IMR-90 (cell line): ENCODE data around the gene NEK2. TPM values are rescaled to one million over a fixed set of nuclear protein-coding genes. Genes with fewer than 3 reads are reported as not detected.

ENCODE experiments used
- ATAC-seq: fragments of 200-7000 bp; cut with Tn5 transposase; 2 replicates; pipeline ENCODE4 v1.9.1; 2020; ENCODE audit warnings: low read depth, mild to moderate bottlenecking, moderate library complexity
- BruUV-seq: library from RNA; stranded (reverse); fragments of 400-500 nt; replicated peaks from 2 replicates; lab custom pipeline; 2021; lab: Mats Ljungman, UMichigan
- CTCF ChIA-PET: fragments of 300-600 bp; formaldehyde crosslinking; extraction: SDS; loops from one replicate; lab custom pipeline; 2021; ENCODE audit warnings: antibody characterized with exemption; lab: Yijun Ruan, JAX
- POLR2A ChIA-PET: fragments of 300-600 bp; sonication (Branson Sonifier 250); formaldehyde crosslinking; loops from one replicate; lab custom pipeline; 2022; ENCODE audit warnings: antibody characterized with exemption; ENCODE audit not compliant: unreplicated experiment; lab: Charles Lee
- DNase-seq: peaks from one replicate; pipeline ENCODE4 v3.0.0; 2013
- H2AFZ ChIP-seq: replicated peaks from 2 replicates; pipeline ENCODE3; 2013; ENCODE audit warnings: low read length, mild to moderate bottlenecking; ENCODE audit not compliant: poor library complexity
- H2AK5ac ChIP-seq: 2 replicates; pipeline ENCODE4 v1.6.1; 2013; ENCODE audit warnings: low read depth, low read length, inconsistent platforms
- H2AK9ac ChIP-seq: replicated peaks from 2 replicates; pipeline ENCODE3; 2013; ENCODE audit warnings: mild to moderate bottlenecking, low read depth, low read length, moderate library complexity; ENCODE audit not compliant: poor library complexity
- H2BK120ac ChIP-seq: 2 replicates; pipeline ENCODE4 v1.6.1; 2013; ENCODE audit warnings: low read depth, low read length, inconsistent platforms
- H2BK15ac ChIP-seq: 3 replicates; pipeline ENCODE4 v1.6.1; 2013; ENCODE audit warnings: low read depth, low read length, inconsistent platforms
- H2BK20ac ChIP-seq: 2 replicates; pipeline ENCODE4 v1.6.1; 2013; ENCODE audit warnings: low read depth, mild to moderate bottlenecking, inconsistent platforms, low read length, moderate library complexity
- H2BK5ac ChIP-seq: 2 replicates; pipeline ENCODE4 v1.6.1; 2013; ENCODE audit warnings: mild to moderate bottlenecking, low read depth, low read length, inconsistent platforms; ENCODE audit not compliant: poor library complexity, severe bottlenecking
- H3K14ac ChIP-seq: replicated peaks from 2 replicates; pipeline ENCODE4 v1.6.1; 2013; ENCODE audit warnings: low read depth, low read length, inconsistent platforms
- H3K18ac ChIP-seq: 2 replicates; pipeline ENCODE4 v1.6.1; 2013; ENCODE audit warnings: low read depth, low read length, control low read depth
- H3K23ac ChIP-seq: 2 replicates; pipeline ENCODE4 v1.6.1; 2013; ENCODE audit warnings: low read depth, low read length, inconsistent platforms
- H3K27ac ChIP-seq: 2 replicates; pipeline ENCODE4 v1.5.1; 2013; ENCODE audit warnings: mild to moderate bottlenecking, control low read depth, low read length; ENCODE audit not compliant: insufficient read depth
- H3K27me3 ChIP-seq: 2 replicates; pipeline ENCODE4 v1.6.1; 2013; ENCODE audit warnings: low read length; ENCODE audit not compliant: control insufficient read depth, insufficient read depth
- H3K36me3 ChIP-seq: 2 replicates; pipeline ENCODE4 v1.6.1; 2013; ENCODE audit warnings: low read length, mixed read lengths; ENCODE audit not compliant: control insufficient read depth, insufficient read depth
- H3K4ac ChIP-seq: 2 replicates; pipeline ENCODE4 v1.6.1; 2013; ENCODE audit warnings: low read depth, low read length, inconsistent platforms
- H3K4me1 ChIP-seq: 2 replicates; pipeline ENCODE4 v1.6.1; 2013; ENCODE audit warnings: low read length, mixed read lengths; ENCODE audit not compliant: control insufficient read depth, insufficient read depth
- H3K4me2 ChIP-seq: 2 replicates; pipeline ENCODE4 v1.6.1; 2013; ENCODE audit warnings: low read depth, mild to moderate bottlenecking, control low read depth, low read length, moderate library complexity
- H3K4me3 ChIP-seq: 2 replicates; pipeline ENCODE4 v1.5.1; 2013; ENCODE audit warnings: low read depth, mild to moderate bottlenecking, control low read depth, low read length, moderate library complexity; ENCODE audit not compliant: insufficient read depth
- H3K56ac ChIP-seq: 2 replicates; pipeline ENCODE4 v1.6.1; 2013; ENCODE audit warnings: low read length, inconsistent platforms; ENCODE audit not compliant: insufficient read depth; ENCODE audit errors: extremely low read depth
- H3K79me1 ChIP-seq, 2 experiments: 2 replicates each; pipeline ENCODE4 v1.6.1; 2013; ENCODE audit warnings: low read length in 2 of 2, inconsistent platforms in 1 of 2, low read depth in 1 of 2
- H3K9ac ChIP-seq: 2 replicates; pipeline ENCODE4 v1.6.1; 2013; ENCODE audit warnings: low read depth, low read length, control low read depth
- H3K9me1 ChIP-seq: 2 replicates; pipeline ENCODE4 v1.6.1; 2013; ENCODE audit warnings: low read length, inconsistent platforms; ENCODE audit not compliant: insufficient read depth
- H3K9me3 ChIP-seq: 2 replicates; pipeline ENCODE4 v1.6.1; 2013; ENCODE audit warnings: low read length; ENCODE audit not compliant: control insufficient read depth, insufficient read depth
- H4K20me1 ChIP-seq: 2 replicates; pipeline ENCODE4 v1.6.1; 2013; ENCODE audit warnings: low read length, inconsistent platforms; ENCODE audit not compliant: insufficient read depth
- H4K5ac ChIP-seq: 2 replicates; pipeline ENCODE4 v1.6.1; 2013; ENCODE audit warnings: mild to moderate bottlenecking, low read depth, low read length, control low read depth
- H4K8ac ChIP-seq, 2 experiments: 2 replicates each; pipeline ENCODE4 v1.6.1; 2013; ENCODE audit warnings: low read depth in 2 of 2, low read length in 2 of 2, control low read depth in 1 of 2, inconsistent platforms in 1 of 2
- H4K91ac ChIP-seq: 2 replicates; pipeline ENCODE4 v1.6.1; 2013; ENCODE audit warnings: low read depth, low read length, inconsistent platforms; ENCODE audit not compliant: insufficient read depth
- BHLHE40 ChIP-seq: fragments of 150-350 bp; IDR thresholded peaks from 2 replicates; pipeline ENCODE4 v1.6.1; 2016; ENCODE audit warnings: mild to moderate bottlenecking, low read depth, low read length
- CEBPB ChIP-seq: IDR thresholded peaks from 2 replicates; pipeline ENCODE4 v1.6.1; 2012; ENCODE audit warnings: low read depth, low read length, improper control_type of control experiment
- CHD1 ChIP-seq: IDR thresholded peaks from 2 replicates; pipeline ENCODE4 v1.6.1; 2012; ENCODE audit warnings: low read depth, low read length, improper control_type of control experiment
- CTCF ChIP-seq: conservative IDR thresholded peaks from 2 replicates; pipeline ENCODE4 v1.5.1; 2012; ENCODE audit warnings: mild to moderate bottlenecking, low read depth, low read length, improper control_type of control experiment
- FOS ChIP-seq: fragments of 150-350 bp; IDR thresholded peaks from 2 replicates; pipeline ENCODE4 v1.6.1; 2016; ENCODE audit warnings: low read depth, low read length
- MAFK ChIP-seq: IDR thresholded peaks from 2 replicates; pipeline ENCODE4 v1.6.1; 2012; ENCODE audit warnings: low read depth, low read length, improper control_type of control experiment
- MAZ ChIP-seq: IDR thresholded peaks from 2 replicates; pipeline ENCODE4 v1.6.1; 2012; ENCODE audit warnings: low read depth, mild to moderate bottlenecking, low read length, improper control_type of control experiment, moderate library complexity, borderline replicate concordance
- MXI1 ChIP-seq: IDR thresholded peaks from 2 replicates; pipeline ENCODE4 v1.6.1; 2012; ENCODE audit warnings: low read depth, mild to moderate bottlenecking, low read length, moderate library complexity, borderline replicate concordance
- NFE2L2 ChIP-seq: fragments of 150-350 bp; IDR thresholded peaks from 2 replicates; pipeline ENCODE4 v1.6.1; 2016; ENCODE audit warnings: low read depth, mild to moderate bottlenecking, low read length
- POLR2A ChIP-seq: IDR thresholded peaks from 2 replicates; pipeline ENCODE4 v1.6.1; 2012; ENCODE audit warnings: mild to moderate bottlenecking, low read depth, low read length
- RCOR1 ChIP-seq: IDR thresholded peaks from 2 replicates; pipeline ENCODE4 v1.6.1; 2012; ENCODE audit warnings: mild to moderate bottlenecking, low read length, improper control_type of control experiment; ENCODE audit not compliant: insufficient replicate concordance
- RFX5 ChIP-seq: IDR thresholded peaks from 2 replicates; pipeline ENCODE4 v1.8.0; 2012; ENCODE audit warnings: low read depth, mild to moderate bottlenecking, low read length, moderate library complexity
- SMC3 ChIP-seq: fragments of 150-350 bp; IDR thresholded peaks from 2 replicates; pipeline ENCODE4 v1.6.1; 2016; ENCODE audit warnings: low read depth, mild to moderate bottlenecking, antibody characterized with exemption, low read length, moderate library complexity
- WGBS, 2 experiments: methylation state at CpG; one replicate each; pipeline versions ENCODE4 v1.1.5 to v1.1.7; 2013; ENCODE audit warnings: missing lambda C conversion rate in 2 of 2; ENCODE audit not compliant: insufficient read length in 1 of 2; ENCODE audit errors: extremely low coverage in 2 of 2; 5-methylcytosine and 5-hydroxymethylcytosine counted together
- dilution Hi-C: fragments of 300-500 bp; cut with HindIII; formaldehyde crosslinking; loops from one replicate; pipeline ENCODE4 v1.14.3; 2018; ENCODE audit warnings: low sequenced_read_pairs; ENCODE audit not compliant: unreplicated experiment
- in situ Hi-C: fragments of 300-500 bp; cut with MboI; formaldehyde crosslinking; loops from 3 replicates; pipeline ENCODE4 v1.14.3; 2019; ENCODE audit warnings: low sequenced_read_pairs, inconsistent platforms, mixed read lengths
- intact Hi-C: fragments of 100-400 bp; cut with micrococcal nuclease; formaldehyde crosslinking; loops from 2 replicates; pipeline ENCODE4 v1.10.0; 2022
- polyA plus RNA-seq, 3 experiments: library from polyadenylated mRNA; depleted of rRNA; stranded (reverse); fragments of >200 nt; gene quantifications; 2 replicates each; pipeline ENCODE4 v1.2.3, GENCODE V29; 2012; ENCODE audit warnings: low replicate concordance in 1 of 3
- total RNA-seq: library from RNA; depleted of rRNA; stranded (reverse); fragments of >200 nt; gene quantifications from 2 replicates; pipeline ENCODE4 v1.2.3, GENCODE V29; 2012
- TF ChIP-seq, protein P1 (sequence below): fragments of 150-350 bp; IDR thresholded peaks from 2 replicates; pipeline ENCODE4 v1.6.1; 2016; ENCODE audit warnings: low read depth, mild to moderate bottlenecking, low read length, moderate library complexity, borderline replicate concordance

The NEK2 gene
- total and polyA plus RNA-seq, 2 of the 4 experiments (the other 2 are of a cell fraction), result 9.9 to 26.0 TPM

GRCh38 chr1:211724687-211725196 lies 49.3 kb upstream of the NEK2 start:
- Histone ChIP-seq H3K56ac (no peak overlapping the region), H3K79me1 (no peaks in the 10 kb centered on the region), H3K27ac (no peak overlapping the region), H2AK9ac (no peak overlapping the region), H3K9ac (no peak overlapping the region), H3K36me3 (no peaks in the 10 kb centered on the region), H2AFZ (no peak overlapping the region), H4K5ac (no peak overlapping the region), H3K23ac (no peak overlapping the region; the same call in 1 of the 2 replicates), H3K4ac (no peak overlapping the region), H2BK20ac (no peak overlapping the region), H3K4me1 (peaks cover 2% of the 10 kb centered on the region; the same call in 1 of the 2 replicates), H2BK5ac (no peak overlapping the region), H2AK5ac (no peak overlapping the region), H2BK15ac (no peak overlapping the region), H3K14ac (no peak overlapping the region), H2BK120ac (no peak overlapping the region), H3K18ac (no peak overlapping the region), H4K20me1 (no peaks in the 10 kb centered on the region), H3K4me2 (no peak overlapping the region), H3K9me3 (no peaks in the 10 kb centered on the region), H4K91ac (no peak overlapping the region), H4K8ac (no peak overlapping the region), H3K27me3 (peaks cover 8% of the 10 kb centered on the region), H3K9me1 (no peaks in the 10 kb centered on the region; the same call in 1 of the 2 replicates), H3K4me3 (no peak overlapping the region)
- dilution Hi-C loops, result no loop called here
- POLR2A ChIA-PET, result no interaction called here
- DNase-seq, result no peak
- in situ Hi-C loops, result no loop called here
- intact Hi-C loops, result no loop called here
- no peak for TF ChIP-seq CHD1
- no peak for TF ChIP-seq BHLHE40
- no peak for TF ChIP-seq MXI1
- TF ChIP-seq POLR2A, result no peak
- no peak for TF ChIP-seq CEBPB
- TF ChIP-seq MAFK, result no peak
- no peak for TF ChIP-seq MAZ
- TF ChIP-seq CTCF, result no peak
- TF ChIP-seq RFX5, result no peak
- no peak for TF ChIP-seq RCOR1
- TF ChIP-seq SMC3, result no peak
- TF ChIP-seq, protein P1, sequence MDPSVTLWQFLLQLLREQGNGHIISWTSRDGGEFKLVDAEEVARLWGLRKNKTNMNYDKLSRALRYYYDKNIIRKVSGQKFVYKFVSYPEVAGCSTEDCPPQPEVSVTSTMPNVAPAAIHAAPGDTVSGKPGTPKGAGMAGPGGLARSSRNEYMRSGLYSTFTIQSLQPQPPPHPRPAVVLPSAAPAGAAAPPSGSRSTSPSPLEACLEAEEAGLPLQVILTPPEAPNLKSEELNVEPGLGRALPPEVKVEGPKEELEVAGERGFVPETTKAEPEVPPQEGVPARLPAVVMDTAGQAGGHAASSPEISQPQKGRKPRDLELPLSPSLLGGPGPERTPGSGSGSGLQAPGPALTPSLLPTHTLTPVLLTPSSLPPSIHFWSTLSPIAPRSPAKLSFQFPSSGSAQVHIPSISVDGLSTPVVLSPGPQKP, result no peak
- no peak for TF ChIP-seq FOS
- no peak for TF ChIP-seq NFE2L2
- 64% methylated on average over 5 of the region's 11 CpGs; no CpG with 5 or more reads in 1 of the 2 experiments for WGBS, 2 experiments
- no peak for ATAC-seq
- BruUV-seq, result no TSS peak
- CTCF ChIA-PET, result no interaction called here
